RWPE2 (cell line): ENCODE results near the gene ASIC5.

Experiments
- ATAC-seq: fragments of 200-7000 bp; cut with Tn5 transposase; 3 replicates; pipeline ENCODE4 v1.9.1; 2021; ENCODE audit warnings: low read depth
- DNase-seq: peaks from one replicate; pipeline ENCODE4 v3.0.0-alpha.2; 2020; ENCODE audit warnings: low spot score
- H3K27ac ChIP-seq: fragments of 450-650 bp; 2 replicates; pipeline ENCODE4 v1.5.1; 2017; ENCODE audit warnings: mild to moderate bottlenecking; ENCODE audit not compliant: poor library complexity, severe bottlenecking
- H3K27me3 ChIP-seq: fragments of 250-450 bp; sonication (Bioruptor Pico); 2 replicates; pipeline ENCODE4 v1.5.1; 2021; ENCODE audit warnings: mild to moderate bottlenecking, moderate library complexity; ENCODE audit not compliant: insufficient read depth, poor library complexity, severe bottlenecking
- H3K36me3 ChIP-seq: fragments of 250-450 bp; sonication (Bioruptor Pico); 2 replicates; pipeline ENCODE4 v1.5.1; 2020; ENCODE audit warnings: low read depth, mild to moderate bottlenecking, moderate library complexity
- H3K4me1 ChIP-seq: fragments of 250-450 bp; sonication (Bioruptor Pico); 2 replicates; pipeline ENCODE4 v1.5.1; 2021; ENCODE audit warnings: mild to moderate bottlenecking, moderate library complexity; ENCODE audit not compliant: insufficient read depth, poor library complexity, severe bottlenecking
- H3K4me3 ChIP-seq: fragments of 250-450 bp; sonication (Bioruptor Pico); 2 replicates; pipeline ENCODE4 v1.5.1; 2021; ENCODE audit warnings: mild to moderate bottlenecking, moderate library complexity; ENCODE audit not compliant: severe bottlenecking
- H3K9me3 ChIP-seq: fragments of 250-450 bp; sonication (Bioruptor Pico); 2 replicates; pipeline ENCODE4 v1.5.1; 2021; ENCODE audit warnings: mild to moderate bottlenecking, moderate library complexity; ENCODE audit not compliant: severe bottlenecking
- TF ChIP-seq, protein P1 (sequence below): fragments of 450-650 bp; IDR thresholded peaks from one replicate; pipeline ENCODE4 v1.5.1; 2017; ENCODE audit warnings: mild to moderate bottlenecking, moderate library complexity; ENCODE audit not compliant: poor library complexity, severe bottlenecking

The ASIC5 gene

GRCh38 chr4:155875878-155876277 lies 9.8 kb upstream of the ASIC5 start:
- TF ChIP-seq, protein P1, sequence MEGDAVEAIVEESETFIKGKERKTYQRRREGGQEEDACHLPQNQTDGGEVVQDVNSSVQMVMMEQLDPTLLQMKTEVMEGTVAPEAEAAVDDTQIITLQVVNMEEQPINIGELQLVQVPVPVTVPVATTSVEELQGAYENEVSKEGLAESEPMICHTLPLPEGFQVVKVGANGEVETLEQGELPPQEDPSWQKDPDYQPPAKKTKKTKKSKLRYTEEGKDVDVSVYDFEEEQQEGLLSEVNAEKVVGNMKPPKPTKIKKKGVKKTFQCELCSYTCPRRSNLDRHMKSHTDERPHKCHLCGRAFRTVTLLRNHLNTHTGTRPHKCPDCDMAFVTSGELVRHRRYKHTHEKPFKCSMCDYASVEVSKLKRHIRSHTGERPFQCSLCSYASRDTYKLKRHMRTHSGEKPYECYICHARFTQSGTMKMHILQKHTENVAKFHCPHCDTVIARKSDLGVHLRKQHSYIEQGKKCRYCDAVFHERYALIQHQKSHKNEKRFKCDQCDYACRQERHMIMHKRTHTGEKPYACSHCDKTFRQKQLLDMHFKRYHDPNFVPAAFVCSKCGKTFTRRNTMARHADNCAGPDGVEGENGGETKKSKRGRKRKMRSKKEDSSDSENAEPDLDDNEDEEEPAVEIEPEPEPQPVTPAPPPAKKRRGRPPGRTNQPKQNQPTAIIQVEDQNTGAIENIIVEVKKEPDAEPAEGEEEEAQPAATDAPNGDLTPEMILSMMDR: no peak
- H3K9me3 ChIP-seq: peaks cover 3% of the 10 kb centered on the region
- ATAC-seq (no peak), DNase-seq (no peak)
- no peaks in the 10 kb centered on the region for H3K4me1 ChIP-seq
- H3K27me3 ChIP-seq: no peaks in the 10 kb centered on the region
- no peaks in the 10 kb centered on the region for H3K36me3 ChIP-seq
- H3K4me3 ChIP-seq: no peak overlapping the region
- no peak overlapping the region for H3K27ac ChIP-seq

GRCh38 chr4:155855897-155856296 lies 10.2 kb downstream of the ASIC5 start:
- peaks cover 2% of the 10 kb centered on the region for H3K27me3 ChIP-seq
- H3K9me3 ChIP-seq: no peaks in the 10 kb centered on the region
- DNase-seq: no peak
- H3K4me3 ChIP-seq: no peak overlapping the region
- TF ChIP-seq, protein P1: no peak
- no peak for ATAC-seq
- no peak overlapping the region for H3K27ac ChIP-seq
- H3K4me1 ChIP-seq: no peaks in the 10 kb centered on the region
- H3K36me3 ChIP-seq: no peaks in the 10 kb centered on the region

- H3K4me3 ChIP-seq: no peak overlapping the region
- DNase-seq (no peak), ATAC-seq (no peak)
- peaks cover 2% of the 10 kb centered on the region for H3K27me3 ChIP-seq
- H3K27ac ChIP-seq: no peak overlapping the region
- TF ChIP-seq, protein P1: no peak
- H3K4me1 ChIP-seq: no peaks in the 10 kb centered on the region
- H3K36me3 ChIP-seq: no peaks in the 10 kb centered on the region
- H3K9me3 ChIP-seq: no peaks in the 10 kb centered on the region
Measured at GRCh38 chr4:155854582-155855226, 11.4 kb downstream of the ASIC5 start.

- TF ChIP-seq, protein P1: no peak
- ATAC-seq (no peak), DNase-seq (no peak)
- Histone ChIP-seq H3K27ac (no peak overlapping the region), H3K27me3 (peaks cover 2% of the 10 kb centered on the region), H3K4me1 (no peaks in the 10 kb centered on the region), H3K4me3 (no peak overlapping the region), H3K36me3 (no peaks in the 10 kb centered on the region), H3K9me3 (no peaks in the 10 kb centered on the region)
Measured at GRCh38 chr4:155853189-155853588, 12.9 kb downstream of the ASIC5 start.

GRCh38 chr4:155849042-155849441 lies 17.0 kb downstream of the ASIC5 start:
- DNase-seq: no peak
- Histone ChIP-seq H3K36me3 (no peaks in the 10 kb centered on the region), H3K4me3 (no peak overlapping the region), H3K27me3 (no peaks in the 10 kb centered on the region), H3K27ac (no peak overlapping the region), H3K4me1 (no peaks in the 10 kb centered on the region), H3K9me3 (peaks cover 2% of the 10 kb centered on the region)
- ATAC-seq: no peak
- TF ChIP-seq, protein P1: no peak
